Left ventricle myocardium inferior (tissue), 1 donor: Measurements from ENCODE around the gene SPNS3. TPM values are rescaled to one million over a fixed set of nuclear protein-coding genes. Genes with fewer than 3 reads are reported as not detected.
A peak's percentile ranks its signal among the peaks of the same experiment; 100 is the strongest.

ENCODE experiments used
- DNase-seq: peaks from one replicate; pipeline ENCODE4 v3.0.0-alpha.2; 2020
- H3K27ac ChIP-seq: fragments of 200-600 bp; replicated peaks from 2 replicates; pipeline ENCODE4 v1.8.0; 2021
- H3K27me3 ChIP-seq: fragments of 200-600 bp; 2 replicates; pipeline ENCODE4 v1.8.0; 2021; ENCODE audit warnings: low read depth
- H3K36me3 ChIP-seq: fragments of 200-600 bp; 2 replicates; pipeline ENCODE4 v1.8.0; 2021
- H3K4me1 ChIP-seq: fragments of 200-600 bp; 2 replicates; pipeline ENCODE4 v1.8.0; 2021
- H3K4me3 ChIP-seq: fragments of 200-600 bp; 2 replicates; pipeline ENCODE4 v1.8.0; 2021; ENCODE audit warnings: mild to moderate bottlenecking, moderate library complexity
- H3K9me3 ChIP-seq: fragments of 200-600 bp; replicated peaks from 2 replicates; pipeline ENCODE4 v1.8.0; 2021
- intact Hi-C: fragments of 100-400 bp; cut with micrococcal nuclease; formaldehyde crosslinking; loops from one replicate; pipeline ENCODE4 v1.11.0; 2022
- total RNA-seq: library from RNA; stranded (reverse); fragmentation: NEBNext Ultra II Directional; extraction: Animal tissue kit (Norgen Biotek cat#: 25700); gene quantifications from one replicate; pipeline ENCODE4 v1.2.1, GENCODE V29; 2021
- TF ChIP-seq, protein P1 (sequence below): fragments of 200-600 bp; IDR thresholded peaks from 2 replicates; pipeline ENCODE4 v1.8.0; 2021; ENCODE audit warnings: antibody characterized with exemption, mild to moderate bottlenecking, borderline replicate concordance
- donor health status: DM: no; HTN: yes; CAD: no; lungs with severe emphysema.

SPNS3 gene
- total RNA-seq, 1 donor from 2014 or later: 1.7 TPM

DNA sequence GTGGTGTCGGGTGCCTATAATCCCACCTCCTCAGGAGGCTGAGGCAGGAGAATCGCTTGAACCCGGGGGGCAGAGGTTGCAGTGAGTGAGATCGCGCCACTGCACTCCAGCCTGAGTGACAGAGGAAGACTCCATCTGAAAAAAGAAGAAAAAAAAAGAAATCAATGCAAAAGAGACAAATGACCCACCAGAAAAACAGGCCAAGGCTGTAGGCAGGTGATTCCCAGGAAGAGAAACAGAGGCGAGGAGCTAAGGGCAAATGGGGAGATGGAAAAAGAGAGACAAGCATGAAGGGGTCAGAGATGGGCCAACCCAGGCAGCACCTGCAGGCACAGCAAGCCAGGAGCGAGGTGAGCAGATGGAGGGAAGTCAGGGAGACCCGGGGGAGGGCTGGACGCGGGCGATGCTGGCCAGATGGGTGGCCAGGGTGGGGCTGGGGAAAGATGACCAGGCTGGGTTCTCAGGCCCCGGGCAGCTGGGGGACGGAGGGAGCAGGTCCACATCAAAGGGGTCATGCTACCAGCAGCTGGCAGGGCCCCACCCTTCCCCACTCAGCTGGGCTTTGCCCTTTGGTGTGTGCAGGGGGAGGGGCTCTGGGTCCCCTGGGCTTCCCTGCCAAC, 95.9 kb downstream of the SPNS3 start:
- no peaks in the 10 kb centered on the region for H3K36me3 ChIP-seq
- H3K27me3 ChIP-seq: no peaks in the 10 kb centered on the region
- intact Hi-C loops: no loop called here
- TF ChIP-seq, protein P1, sequence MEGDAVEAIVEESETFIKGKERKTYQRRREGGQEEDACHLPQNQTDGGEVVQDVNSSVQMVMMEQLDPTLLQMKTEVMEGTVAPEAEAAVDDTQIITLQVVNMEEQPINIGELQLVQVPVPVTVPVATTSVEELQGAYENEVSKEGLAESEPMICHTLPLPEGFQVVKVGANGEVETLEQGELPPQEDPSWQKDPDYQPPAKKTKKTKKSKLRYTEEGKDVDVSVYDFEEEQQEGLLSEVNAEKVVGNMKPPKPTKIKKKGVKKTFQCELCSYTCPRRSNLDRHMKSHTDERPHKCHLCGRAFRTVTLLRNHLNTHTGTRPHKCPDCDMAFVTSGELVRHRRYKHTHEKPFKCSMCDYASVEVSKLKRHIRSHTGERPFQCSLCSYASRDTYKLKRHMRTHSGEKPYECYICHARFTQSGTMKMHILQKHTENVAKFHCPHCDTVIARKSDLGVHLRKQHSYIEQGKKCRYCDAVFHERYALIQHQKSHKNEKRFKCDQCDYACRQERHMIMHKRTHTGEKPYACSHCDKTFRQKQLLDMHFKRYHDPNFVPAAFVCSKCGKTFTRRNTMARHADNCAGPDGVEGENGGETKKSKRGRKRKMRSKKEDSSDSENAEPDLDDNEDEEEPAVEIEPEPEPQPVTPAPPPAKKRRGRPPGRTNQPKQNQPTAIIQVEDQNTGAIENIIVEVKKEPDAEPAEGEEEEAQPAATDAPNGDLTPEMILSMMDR: no peak
- H3K4me1 ChIP-seq: peaks cover 85% of the 10 kb centered on the region
- DNase-seq: no peak
- H3K9me3 ChIP-seq: no peaks in the 10 kb centered on the region
- no peak overlapping the region for H3K4me3 ChIP-seq
- peak overlapping the region; percentile 84 for H3K27ac ChIP-seq

DNA sequence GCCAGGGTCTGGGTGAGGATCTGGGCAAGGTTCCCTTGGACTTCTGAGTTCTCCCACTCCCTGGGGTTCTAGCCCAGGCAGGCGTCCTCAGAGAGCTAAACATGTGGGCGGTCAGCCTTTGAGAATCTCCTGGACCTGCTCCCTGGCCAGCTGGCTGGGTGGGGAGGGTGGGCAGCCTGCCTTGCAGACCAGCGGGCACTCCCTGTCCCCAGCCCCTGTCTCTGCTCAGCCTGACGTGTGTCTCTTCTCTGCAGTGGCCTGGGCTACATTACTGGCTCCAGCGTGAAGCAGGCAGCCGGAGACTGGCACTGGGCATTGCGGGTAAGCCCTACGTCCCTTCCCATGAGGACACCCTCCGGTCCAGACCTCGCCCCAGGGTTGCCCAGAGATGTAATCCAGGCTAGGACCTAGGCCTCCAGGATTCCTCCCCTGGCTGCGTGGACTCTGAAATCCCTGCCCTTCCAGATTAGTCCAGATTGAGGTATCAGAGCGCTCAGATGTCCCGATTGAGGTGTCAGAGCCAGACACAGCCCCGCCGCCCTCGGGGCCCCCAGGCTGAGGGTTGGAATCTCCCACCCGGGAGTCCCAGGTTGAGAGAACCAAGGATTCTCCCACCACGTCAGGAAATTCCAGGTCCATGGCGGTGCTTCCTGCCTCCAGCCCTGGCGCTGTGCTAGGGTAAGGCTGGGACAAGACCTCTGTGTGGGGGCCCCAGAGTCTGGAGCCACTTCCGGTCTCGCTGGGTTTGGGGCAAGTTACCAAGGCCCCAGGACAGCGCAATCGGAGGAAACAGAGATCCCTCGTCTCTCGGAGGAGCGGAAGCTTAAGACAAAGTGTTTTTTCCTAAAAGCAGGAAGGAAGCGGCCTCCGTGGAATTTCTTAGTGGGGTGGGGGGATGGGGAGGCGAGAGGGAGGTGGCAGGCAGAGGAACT, 97.3 kb downstream of the SPNS3 start:
- Histone ChIP-seq H3K9me3 (no peaks in the 10 kb centered on the region), H3K4me3 (no peak overlapping the region), H3K4me1 (peaks cover 98% of the 10 kb centered on the region), H3K27ac (peak overlapping the region; percentile 84), H3K36me3 (no peaks in the 10 kb centered on the region), H3K27me3 (no peaks in the 10 kb centered on the region)
- TF ChIP-seq, protein P1: no peak
- no peak for DNase-seq
- intact Hi-C loops: no loop called here

DNA sequence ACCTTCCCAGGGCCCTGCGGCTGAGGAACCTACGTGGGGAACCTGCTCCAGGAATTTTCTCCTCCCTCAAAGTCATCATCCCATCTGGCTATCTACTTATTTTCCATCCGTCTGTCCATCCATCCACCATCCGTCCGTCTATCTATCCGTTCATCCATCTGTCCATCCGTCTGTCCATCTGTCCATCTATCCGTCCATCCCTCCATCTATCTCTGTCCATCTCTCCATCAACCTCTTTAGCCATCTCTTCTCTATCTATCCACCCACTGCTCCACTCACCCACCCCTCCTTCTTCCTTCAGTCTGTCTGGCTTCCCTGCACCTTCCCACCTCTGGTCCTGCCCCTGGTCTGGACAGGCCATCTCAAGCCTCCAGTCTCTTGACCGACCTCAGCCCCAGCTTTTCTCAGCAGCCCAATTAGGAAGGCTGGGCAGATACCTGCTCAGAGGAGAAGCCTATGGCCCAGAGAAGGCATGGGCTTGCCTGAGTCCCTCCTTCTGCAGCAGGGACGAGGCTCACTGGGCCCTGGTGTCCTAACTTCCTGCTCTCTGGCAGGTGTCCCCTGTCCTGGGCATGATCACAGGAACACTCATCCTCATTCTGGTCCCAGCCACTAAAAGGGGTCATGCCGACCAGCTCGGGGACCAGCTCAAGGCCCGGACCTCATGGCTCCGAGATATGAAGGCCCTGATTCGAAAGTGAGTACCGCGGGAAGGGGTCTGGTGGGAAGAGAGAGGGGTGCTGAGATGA, 98.4 kb downstream of the SPNS3 start:
- peak overlapping the region; percentile 84 for H3K27ac ChIP-seq
- no peaks in the 10 kb centered on the region for H3K9me3 ChIP-seq
- no peak for DNase-seq
- peaks cover 98% of the 10 kb centered on the region for H3K4me1 ChIP-seq
- H3K4me3 ChIP-seq: no peak overlapping the region
- no peaks in the 10 kb centered on the region for H3K27me3 ChIP-seq
- TF ChIP-seq, protein P1: no peak
- H3K36me3 ChIP-seq: no peaks in the 10 kb centered on the region
- intact Hi-C loops: no loop called here

DNA sequence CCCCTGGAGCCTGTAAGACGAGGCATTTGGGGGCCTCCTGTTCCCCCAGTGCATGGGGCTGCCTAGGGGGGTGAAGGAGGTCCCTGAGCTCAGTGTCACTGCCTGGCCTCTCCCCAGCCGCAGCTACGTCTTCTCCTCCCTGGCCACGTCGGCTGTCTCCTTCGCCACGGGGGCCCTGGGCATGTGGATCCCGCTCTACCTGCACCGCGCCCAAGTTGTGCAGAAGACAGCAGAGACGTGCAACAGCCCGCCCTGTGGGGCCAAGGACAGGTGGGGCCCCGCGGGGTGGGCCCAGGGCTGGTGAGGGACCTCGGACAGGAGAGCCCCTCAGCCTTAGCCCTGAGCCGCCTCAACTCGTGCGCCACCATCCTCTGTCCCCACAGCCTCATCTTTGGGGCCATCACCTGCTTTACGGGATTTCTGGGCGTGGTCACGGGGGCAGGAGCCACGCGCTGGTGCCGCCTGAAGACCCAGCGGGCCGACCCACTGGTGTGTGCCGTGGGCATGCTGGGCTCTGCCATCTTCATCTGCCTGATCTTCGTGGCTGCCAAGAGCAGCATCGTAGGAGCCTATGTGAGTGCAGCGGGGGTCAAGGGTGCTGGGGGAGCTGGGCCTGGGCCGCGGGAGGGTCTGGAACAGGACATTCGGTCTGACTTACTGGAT, 99.3 kb downstream of the SPNS3 start:
- TF ChIP-seq, protein P1: no peak
- H3K27ac ChIP-seq: peak overlapping the region; percentile 84
- DNase-seq: no peak
- H3K36me3 ChIP-seq: no peaks in the 10 kb centered on the region
- H3K4me3 ChIP-seq: no peak overlapping the region
- intact Hi-C loops: no loop called here
- peaks cover 98% of the 10 kb centered on the region for H3K4me1 ChIP-seq
- no peaks in the 10 kb centered on the region for H3K9me3 ChIP-seq
- H3K27me3 ChIP-seq: no peaks in the 10 kb centered on the region
